GM04504 (cell line): Measurements from ENCODE around the gene ZEB2.

Source experiments
- DNase-seq: peaks from one replicate; pipeline ENCODE4 v3.0.0-alpha.2; 2012; ENCODE audit warnings: low read depth

ZEB2 gene

DNA sequence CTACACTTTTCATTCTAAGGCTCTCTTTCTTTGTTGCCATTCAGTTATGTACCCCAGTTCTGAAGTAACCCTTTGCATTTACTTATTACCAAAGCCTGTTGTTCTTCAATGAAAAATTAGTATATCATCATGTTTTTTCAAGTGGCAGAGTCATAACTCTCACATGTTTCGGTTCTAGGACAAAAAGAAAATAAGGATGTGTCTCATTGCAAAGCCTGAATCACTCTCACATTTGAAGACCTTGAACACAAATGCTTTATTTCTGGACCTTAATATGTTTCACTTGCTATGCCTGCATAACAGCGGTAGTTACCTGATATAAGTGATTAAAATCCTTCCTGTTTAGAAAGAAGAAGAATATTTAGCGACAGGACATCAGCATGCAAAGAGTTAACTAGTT lies 49.1 kb downstream of the ZEB2 start:
- no peak for DNase-seq

DNA sequence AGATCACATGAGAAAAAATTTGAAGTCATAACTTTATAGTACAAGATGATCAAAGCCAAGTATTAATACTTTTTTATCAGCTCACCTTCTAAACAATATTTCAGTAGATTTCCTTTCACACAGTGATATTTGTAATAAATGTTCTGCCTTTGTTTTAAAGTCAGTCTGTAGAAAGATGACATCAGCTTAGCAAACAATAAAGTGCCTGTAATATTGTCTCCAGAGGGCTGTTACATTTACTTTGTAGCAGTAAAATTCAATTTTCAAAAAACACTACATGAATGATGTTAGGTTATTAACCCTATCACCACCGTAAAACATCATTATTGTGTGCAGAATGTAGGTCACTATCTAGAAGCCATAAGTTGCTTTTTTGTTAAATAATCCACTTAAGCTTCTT lies 49.6 kb downstream of the ZEB2 start:
- DNase-seq: no peak

DNA sequence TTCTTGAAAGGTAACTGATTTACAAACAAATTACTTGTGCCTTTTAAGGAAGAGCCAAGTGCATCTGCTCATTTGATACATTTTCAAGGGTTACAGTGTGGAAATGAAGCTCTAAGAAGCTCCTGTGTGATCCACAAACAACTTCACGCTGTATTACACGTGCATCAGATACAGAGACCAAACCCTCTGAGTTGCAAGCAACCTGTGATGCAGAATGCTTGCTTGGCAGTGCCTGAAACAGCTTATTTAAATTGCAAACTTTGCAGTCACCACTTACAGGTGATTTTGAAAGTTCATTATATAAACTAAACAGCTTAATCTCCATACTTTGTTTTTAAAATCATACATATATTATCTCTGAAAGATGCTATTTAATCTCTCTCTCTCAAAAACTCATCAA lies 50.1 kb downstream of the ZEB2 start:
- DNase-seq: no peak

DNA sequence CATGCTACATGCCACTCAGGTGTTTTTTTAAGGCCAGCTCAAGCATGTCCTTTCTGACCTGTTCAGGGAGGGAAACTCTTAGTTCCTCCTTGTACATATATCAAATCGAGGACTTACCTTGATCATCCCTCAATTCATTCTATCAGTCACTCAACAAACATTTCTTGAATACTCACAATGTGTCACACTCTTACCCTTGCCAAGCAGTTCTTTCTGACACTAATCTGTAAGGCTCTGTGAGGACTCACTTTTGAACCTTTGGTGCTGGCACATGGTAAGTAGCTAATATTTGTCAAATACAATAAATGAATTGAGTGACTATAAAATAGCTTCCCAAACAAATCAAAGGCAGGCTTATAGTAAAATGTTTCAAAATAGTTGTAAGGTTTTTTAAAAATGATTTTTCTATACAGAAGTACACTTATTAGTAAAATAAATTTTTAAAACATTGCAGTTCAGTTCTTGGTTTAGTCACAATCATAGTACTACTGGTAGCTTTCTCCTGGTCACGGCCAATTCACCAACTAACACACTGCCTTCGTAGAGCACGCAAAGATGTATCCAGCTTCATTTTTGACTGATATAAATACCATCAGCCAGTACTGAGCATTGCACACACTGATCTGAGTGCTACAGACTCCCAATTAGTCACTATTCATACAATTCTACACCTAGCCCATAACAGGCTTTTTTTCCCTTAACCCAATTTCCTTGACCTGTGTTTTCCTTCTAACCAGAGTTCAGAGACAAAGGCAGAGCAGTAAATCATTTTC lies 50.9 kb downstream of the ZEB2 start:
- DNase-seq: no peak

DNA sequence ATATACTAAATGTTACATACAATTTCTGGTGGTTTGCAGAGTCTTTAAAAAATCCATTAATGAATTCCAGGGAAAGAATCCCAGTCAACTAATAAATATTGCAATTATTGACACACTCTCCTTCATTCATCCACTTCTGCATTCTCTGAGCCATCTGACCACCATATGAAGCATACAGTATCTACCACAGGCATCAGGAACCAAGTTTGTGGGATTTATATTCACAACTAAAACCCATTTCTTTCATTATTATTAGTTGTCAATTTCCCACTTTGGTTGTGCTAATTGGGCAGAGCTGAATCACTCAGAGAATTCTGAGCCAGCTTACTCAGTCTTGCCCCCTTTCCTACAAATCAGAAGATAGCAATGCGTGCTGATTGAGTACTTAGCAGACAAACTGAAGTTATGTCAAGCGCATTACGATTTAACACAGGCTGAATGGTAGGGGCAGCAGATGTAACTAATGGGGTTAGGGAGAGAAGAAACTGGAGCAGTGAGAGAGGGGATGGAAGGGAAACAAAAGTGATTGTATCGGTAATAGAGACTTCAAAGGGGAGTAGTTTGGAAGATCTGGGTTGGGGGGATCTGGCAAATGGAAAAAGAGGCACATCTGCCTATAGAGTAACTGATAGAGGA lies 52.3 kb downstream of the ZEB2 start:
- DNase-seq: no peak

DNA sequence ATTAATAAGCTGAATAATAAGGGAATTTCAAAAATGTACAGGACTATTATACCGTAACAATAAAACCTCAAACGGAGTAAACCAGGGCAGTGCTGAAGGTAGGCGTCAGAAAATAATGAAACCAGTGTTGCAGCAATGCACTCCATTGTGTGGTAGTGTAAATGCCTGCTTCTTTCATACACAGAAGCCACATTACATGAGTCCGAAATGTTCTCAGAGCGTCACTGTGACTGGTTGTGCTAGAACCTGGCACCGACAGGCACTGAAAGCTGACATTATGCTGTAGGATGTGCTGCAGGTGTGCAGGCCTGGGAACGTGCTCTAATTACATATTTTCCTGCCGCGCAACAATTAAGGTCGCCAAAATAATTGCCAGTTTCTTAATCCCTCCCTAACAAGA lies 53.3 kb downstream of the ZEB2 start:
- DNase-seq: no peak

DNA sequence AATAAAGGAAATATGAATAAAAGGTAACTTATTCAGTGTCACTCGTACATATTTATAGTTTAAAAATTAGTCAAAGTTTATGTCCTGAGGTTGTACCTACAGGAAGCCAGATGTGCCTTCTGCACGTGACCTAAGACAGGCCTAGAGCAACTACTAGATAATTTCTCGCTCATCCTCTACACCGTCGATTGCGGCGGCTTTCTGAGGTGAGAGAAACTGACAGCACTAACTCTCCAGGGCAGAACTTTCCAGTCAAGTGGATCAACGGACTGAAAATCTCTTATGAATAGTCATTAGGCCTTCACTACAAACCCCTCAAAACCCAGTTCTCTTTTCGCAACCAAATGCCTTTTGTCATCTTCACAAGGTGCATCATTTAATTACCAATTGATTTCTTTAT lies 54.2 kb downstream of the ZEB2 start:
- no peak for DNase-seq

DNA sequence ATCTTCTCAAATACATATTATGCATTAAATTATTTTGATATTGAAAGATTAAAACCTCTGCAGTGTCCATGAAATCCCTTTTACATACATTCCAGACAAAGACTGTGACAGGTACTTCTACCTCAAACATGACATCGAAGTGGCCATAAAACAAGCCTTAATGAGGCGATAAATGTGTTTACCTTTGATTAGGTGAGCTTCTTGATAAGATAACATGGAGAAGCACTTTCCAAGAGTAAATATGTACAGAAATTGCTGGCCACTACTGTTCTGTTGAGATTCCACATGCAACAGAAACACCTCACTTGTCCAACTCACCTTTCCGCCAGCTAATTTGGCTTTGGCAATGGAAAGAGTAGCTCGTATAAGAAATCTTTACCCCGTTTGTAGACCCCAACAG lies 55.2 kb downstream of the ZEB2 start:
- DNase-seq: no peak

DNA sequence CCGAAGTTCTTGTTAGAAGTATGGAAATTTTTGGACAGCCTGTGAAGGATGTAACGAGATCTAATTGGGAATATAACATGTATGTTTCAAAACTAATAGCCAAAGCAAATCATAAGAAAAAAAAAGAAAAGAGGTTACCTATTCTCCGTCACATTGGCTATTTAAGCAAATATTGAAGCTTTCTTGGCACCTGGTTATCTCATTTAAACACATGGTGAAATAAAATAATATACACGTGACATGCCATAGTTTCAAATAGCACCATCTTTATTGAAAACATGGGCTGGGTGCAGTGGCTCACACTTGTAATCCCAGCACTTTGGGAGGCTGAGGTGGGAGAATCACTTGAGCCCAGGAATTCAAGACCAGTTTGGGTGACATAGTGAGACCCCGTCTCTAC lies 56.7 kb downstream of the ZEB2 start:
- DNase-seq: no peak

DNA sequence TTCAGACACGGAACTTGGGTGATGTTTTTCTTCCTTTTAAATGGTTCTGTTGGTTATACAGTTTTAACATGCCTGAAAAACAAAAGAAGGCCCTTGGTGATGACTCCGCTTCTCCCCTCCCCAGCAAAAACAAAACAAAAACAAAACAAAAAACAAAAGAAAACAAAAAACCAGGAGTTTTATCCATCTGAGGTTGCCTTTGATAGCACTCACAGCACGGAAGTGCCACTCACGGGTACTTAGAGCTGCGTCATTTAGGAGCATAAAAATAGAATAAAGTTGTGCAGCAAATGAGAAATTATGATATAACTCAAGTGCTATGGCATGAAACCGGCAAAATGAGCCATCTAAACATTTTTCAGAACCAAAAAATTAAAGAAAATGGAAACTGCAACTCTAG lies 57.7 kb downstream of the ZEB2 start:
- DNase-seq: no peak

DNA sequence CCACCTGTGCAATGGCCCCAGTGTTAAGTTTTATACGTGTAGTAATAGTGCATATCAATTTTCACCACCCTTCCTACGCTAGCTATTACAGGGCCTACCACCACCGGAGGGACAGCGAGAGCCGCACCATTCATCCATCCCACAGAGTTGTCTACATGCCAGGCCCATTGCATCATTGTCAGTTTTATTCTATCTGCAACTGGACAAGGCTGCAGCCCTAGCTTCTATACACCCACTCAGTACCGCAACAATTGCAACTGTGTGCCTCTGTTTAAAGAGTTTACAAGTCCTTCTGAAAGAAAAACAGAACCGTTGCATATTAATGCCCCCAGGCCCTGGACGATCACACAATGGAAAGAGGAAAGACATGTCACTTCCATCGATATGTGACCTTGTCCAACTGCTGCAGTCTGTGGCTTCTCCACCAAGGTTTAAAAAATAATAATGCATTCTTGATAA lies 58.6 kb downstream of the ZEB2 start:
- no peak for DNase-seq

DNA sequence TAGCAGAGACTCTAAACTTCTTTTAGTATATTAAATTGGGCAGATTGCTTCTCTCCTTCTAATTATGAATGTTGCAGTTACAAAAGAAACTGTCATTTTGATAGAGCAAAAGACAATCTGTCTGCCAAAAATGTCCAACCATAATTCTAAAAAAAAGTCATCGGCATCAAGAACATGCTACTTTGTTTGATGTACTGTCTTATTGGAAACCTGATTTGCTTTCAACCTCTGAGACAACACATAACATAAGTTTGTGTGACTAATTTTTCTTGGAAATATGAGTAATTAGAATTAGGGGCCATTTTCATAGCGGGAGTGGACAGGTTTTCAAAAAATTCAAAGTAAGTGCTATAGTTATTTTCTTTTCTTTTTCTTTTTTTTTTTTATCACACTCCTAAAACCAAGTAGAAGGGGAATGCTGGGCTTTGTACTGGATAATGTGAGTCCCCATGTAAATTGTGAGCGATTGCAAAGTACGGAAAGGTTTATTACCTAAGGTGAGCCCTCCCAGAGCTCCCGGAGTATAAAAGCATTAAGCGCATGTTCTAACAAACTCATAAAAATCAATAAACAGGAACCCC lies 59.1 kb downstream of the ZEB2 start:
- DNase-seq: no peak

DNA sequence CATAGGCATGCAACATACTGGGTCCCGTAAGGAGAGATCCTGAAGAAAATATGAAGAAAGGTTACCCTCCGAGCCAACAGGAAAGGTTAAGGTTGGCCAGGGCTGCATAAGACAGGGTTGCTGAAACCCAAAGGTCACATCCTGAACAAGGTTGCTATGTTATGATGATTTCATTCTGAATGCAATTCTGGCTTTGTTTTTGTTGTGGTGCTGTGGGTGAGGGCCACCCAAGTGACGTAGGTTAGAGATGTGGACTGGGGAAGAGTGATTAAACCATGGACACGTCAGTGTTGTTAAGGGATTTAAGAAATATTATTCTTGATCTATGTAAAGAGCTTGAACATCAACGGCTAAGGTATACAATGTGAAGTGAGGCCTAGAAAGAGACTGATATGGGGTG lies 60.0 kb downstream of the ZEB2 start:
- DNase-seq: no peak

DNA sequence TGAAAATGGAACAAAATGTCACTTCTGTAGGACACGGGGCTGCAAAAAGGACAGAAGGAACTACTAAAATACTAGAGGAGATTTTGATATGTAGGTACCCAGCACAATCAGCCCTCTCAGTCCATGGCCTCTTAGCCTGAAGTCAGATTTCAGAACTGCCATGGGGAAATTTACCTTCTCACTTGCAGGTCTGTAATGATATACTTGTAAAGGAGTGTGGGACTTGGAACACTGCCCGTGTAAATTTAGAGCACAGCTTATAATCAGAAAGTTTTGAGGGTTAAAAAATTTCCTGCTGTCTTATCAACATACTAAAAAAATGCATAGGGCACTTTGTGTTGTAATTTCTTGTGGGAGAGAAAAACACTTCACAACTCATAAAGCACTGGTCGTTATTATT lies 60.6 kb downstream of the ZEB2 start:
- DNase-seq: no peak

DNA sequence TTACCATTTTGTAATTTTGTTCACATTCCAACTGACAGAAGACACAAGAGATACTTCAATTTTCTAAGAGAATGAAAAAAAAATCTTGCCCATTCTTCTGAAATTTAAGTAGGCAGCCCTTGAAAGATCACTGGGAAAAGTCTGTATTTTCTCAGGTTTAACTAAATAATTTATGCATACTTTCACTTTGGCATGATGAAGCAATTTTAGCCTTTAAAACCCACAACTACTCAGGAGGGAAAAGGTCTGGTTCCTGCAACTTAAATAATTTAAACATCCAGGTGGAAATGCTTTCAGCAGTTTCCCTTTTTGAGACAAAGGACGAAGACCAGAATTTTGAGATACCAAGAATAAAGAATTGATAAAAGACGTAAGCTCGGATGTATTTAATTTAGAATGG lies 61.4 kb downstream of the ZEB2 start:
- DNase-seq: no peak

DNA sequence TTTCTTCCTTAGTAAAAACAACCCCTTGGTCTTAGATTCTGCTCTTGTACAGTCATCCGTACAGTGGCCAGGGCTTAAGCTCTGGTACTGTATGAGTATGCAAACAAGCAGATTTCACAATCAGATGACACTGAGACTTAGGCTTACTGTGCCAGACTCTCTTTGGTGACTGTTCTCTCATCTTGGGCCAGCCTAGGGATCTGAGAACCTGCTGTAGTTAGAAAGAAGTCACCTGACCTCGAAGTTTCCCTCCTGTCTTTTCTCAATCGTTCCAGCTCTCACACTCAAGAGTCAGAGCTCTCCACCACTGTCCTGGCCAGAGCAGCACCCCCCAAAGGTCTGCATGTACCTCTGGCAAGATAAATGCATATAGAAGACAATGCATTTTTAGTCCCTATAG lies 63.2 kb downstream of the ZEB2 start:
- DNase-seq: peak; percentile 84

DNA sequence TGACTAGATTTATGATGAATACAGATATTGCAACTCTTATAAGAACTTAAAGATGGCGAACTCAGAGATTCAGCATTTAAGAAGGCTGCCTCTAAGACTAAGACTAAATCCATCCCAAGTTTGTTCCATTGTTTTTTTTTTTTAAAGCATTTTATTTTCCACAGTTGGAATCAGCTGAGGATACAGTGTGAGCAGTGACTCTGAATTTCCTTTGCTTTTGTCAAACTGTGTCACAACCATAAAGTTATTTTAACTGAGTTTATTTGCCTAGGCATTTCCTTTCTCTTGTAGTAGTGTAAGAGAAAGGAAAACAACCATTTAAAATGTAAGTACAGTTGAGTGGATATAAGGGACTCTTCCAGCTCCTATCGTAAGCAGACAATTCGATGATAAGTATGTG lies 63.9 kb downstream of the ZEB2 start:
- DNase-seq: no peak

DNA sequence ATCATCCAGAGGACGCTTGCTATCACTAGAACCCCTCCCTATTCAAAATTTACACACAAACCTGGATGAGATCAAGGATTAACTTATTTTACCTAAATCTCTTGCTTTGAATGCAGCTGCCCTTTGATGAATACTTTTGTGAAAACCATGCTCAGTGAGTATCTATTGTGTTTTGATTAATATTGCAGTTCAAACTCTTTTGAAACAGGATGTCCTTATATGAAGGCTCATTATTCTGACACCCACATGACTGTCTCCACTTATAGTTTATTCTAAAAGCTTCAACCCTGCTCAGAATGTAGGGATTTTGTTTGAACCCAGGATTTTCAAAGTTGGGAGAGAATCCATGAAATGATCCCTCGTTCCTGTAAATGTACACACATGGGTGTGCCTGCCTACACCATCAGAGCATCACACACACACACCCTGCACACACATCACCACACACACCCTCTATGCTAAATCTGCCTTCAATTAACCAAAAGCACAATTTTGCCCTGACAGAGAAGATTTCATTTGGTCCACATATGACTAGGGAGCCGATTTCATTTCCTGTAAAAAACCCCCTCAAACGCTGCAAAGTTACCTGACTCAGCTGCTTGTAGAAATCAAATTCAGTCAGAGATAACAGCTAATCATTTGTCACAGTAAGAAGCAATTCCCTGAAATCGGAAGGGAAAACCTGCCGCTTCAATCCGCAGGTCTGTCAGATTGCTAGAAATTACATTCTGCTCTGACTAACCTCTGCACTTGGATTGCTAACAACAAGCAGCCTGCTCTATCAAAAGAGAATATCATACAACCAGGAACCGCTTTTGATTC lies 65.2 kb downstream of the ZEB2 start:
- DNase-seq: no peak

DNA sequence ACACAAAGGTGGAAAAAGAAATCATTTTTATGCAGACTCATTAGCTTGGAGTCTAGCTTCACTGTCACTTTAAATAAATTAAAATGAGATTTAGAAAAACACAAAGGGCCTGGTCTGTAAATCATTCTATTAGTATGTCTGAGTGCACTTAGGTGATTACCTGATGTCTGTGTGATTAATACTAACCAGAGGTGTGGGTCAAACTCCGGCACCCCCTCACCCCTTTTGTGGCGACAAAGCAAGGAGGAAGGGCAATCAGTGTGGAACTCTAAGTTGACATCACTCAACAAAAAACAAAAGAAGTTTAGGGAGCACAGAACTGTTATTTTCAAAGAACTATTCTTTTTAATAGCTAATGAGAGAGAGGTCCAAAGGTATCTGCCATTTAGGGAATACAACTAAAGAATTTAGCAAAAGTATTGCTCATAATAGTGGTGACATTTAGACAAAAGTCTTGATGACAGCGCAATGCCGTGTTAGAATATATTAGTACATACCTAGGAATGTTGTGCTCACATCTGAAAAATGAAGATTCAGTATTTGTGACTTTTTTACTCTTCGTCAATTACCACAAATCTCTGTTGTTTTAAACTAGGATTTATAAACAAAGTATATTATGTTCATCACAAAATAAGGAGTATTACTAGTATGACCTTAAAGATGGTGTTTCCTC lies 66.3 kb downstream of the ZEB2 start:
- no peak for DNase-seq

DNA sequence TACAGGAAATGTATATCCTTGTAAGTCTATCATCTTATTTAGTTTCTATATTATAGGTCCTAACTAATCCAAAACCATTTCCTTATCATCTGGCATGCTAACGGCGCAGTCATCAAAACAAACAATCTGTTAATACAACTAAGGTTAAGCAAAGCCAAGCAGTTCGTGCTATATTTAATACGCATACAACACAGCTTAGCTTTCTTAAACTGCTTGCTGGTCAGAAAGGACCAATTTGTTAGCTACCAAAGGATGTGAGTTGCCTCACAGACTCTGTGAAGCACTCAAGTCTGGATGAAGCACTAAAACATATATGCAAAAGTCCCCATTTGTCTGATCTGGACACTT lies 67.0 kb downstream of the ZEB2 start:
- DNase-seq: no peak

DNA sequence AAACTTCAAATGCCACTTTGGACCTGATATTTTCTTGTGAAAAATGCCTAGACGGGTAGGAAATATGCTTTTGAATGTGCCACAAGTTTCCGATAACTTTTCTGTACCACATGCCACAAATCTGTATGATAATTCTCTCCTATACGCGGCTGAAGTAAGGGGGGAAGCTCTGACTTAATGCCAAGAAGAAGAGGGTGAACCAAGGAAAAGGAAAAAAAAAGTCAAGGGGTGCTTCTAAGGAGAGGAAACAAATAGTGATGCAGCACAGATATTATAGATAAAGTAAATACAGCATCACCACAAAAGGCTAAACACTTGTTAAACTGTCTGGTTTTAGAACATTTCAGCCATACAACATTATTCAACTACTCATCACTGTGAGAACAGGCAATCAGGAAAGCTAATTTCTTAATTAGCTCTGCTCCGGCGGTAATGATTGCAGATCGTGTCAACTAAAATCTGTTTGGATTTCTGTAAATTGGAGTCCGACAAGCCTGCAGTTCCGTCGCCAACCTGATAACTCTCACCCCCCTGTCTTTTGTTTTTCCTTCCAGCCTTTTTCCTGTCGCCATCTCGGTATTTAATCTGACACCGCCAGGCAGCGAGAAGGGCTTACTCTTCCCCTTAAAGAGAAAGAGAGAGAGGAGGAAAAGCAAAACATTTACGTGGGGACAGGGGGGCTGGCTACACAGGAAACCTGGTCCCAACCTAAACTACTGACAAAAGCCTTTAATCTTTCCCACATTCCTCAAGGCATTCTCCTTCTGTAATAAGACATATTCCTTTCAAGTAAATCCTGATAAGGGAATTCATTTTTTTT lies 67.5 kb downstream of the ZEB2 start:
- no peak for DNase-seq
